ENCODE results near the gene MRPS9. TPM values are rescaled to one million over a fixed set of nuclear protein-coding genes. Genes with fewer than 3 reads are reported as not detected.
A peak's percentile ranks its signal among the peaks of the same experiment; 100 is the strongest.

MRPS9 gene
- 30.9 TPM for polyA plus RNA-seq (2012; ENCODE audit: low read depth, missing spikeins)

- FAIRE-seq (peak; percentile 99), DNase-seq (ENCODE audit: insufficient read length, low spot score) (peak; percentile 85)
- peak; percentile 9 for TF ChIP-seq PAX5 (IDR thresholded peaks at IDR 0.05; ENCODE audit: insufficient read depth, low read length, severe bottlenecking)
- peak; percentile 88 for TF ChIP-seq POLR2A (IDR thresholded peaks at IDR 0.05; ENCODE audit: low read depth, low read length)
- peak; percentile 78 for TF ChIP-seq TAF1 (IDR thresholded peaks at IDR 0.05; ENCODE audit: low read depth, low read length)
- TF ChIP-seq POLR2AphosphoS5 (IDR thresholded peaks at IDR 0.05; ENCODE audit: low read depth, low read length): peak; percentile 68; the same call in 1 of the 2 replicates
- TF ChIP-seq SPI1 (IDR thresholded peaks at IDR 0.05; ENCODE audit: low read depth, low read length): no peak
- TF ChIP-seq POU2F2 (IDR thresholded peaks at IDR 0.05; ENCODE audit: low read depth, low read length): no peak
Measured at GRCh38 chr2:105037572-105038382, at the start of gene MRPS9. MRPS9 (plus strand) TSS chr2:105038069; CDS start chr2:105038093, 24 bp downstream.

GRCh38 chr2:105005181-105005951 is 32.5 kb upstream of the MRPS9 start:
- TF ChIP-seq PAX5 (IDR thresholded peaks at IDR 0.05; ENCODE audit: insufficient read depth, low read length, severe bottlenecking) (no peak), SPI1 (IDR thresholded peaks at IDR 0.05; ENCODE audit: low read depth, low read length) (no peak), POU2F2 (IDR thresholded peaks at IDR 0.05; ENCODE audit: low read depth, low read length) (no peak), POLR2A (IDR thresholded peaks at IDR 0.05; ENCODE audit: low read depth, low read length) (no peak), TAF1 (IDR thresholded peaks at IDR 0.05; ENCODE audit: low read depth, low read length) (no peak), POLR2AphosphoS5 (IDR thresholded peaks at IDR 0.05; ENCODE audit: low read depth, low read length) (no peak)
- no peak for DNase-seq (ENCODE audit: insufficient read length, low spot score)
- no peak for FAIRE-seq

DNA sequence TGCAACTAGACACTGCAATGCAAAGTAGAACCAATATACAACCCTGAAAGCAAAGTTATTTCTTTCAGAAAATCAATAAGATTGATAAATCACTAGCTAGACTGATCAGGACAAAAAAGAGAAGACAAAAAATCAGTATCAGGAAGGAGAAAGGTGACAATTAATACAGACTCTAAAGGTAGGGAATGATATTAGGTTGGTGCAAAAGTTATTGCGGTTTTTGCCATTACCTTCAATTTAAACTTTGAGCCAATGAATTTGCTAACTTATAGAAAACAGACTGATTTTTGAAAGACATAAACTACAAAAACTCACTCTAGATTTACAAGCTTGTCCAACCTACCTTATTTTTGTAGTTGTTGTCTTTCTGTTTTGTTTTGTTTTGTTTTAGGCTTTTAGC is 30.5 kb upstream of the MRPS9 start:
- TF ChIP-seq POU2F2 (IDR thresholded peaks at IDR 0.05; ENCODE audit: low read depth, low read length) (no peak), SPI1 (IDR thresholded peaks at IDR 0.05; ENCODE audit: low read depth, low read length) (no peak), POLR2A (IDR thresholded peaks at IDR 0.05; ENCODE audit: low read depth, low read length) (no peak), POLR2AphosphoS5 (IDR thresholded peaks at IDR 0.05; ENCODE audit: low read depth, low read length) (no peak), PAX5 (IDR thresholded peaks at IDR 0.05; ENCODE audit: insufficient read depth, low read length, severe bottlenecking) (no peak), TAF1 (IDR thresholded peaks at IDR 0.05; ENCODE audit: low read depth, low read length) (no peak)
- DNase-seq (ENCODE audit: insufficient read length, low spot score) (no peak), FAIRE-seq (no peak)

DNA sequence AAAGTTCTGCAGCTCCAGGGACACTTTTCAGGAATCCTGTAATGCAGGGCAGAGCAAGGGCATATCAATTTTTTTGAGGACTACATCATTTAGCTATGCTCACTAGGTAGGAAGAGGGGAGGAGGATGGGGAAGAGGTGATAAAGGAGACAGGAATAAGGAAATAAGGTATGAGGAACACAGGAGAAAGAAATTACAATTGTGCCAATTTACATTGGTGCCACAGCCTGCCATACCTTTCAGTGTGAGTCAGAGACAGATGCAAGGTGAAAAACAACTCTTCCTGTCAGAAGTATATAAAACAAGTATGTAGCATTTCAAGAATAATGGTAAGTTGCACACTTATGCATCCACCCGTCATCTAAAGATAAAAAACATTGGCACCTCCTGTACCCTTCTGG is 5.4 kb upstream of the MRPS9 start:
- DNase-seq (ENCODE audit: insufficient read length, low spot score) (no peak), FAIRE-seq (no peak)
- TF ChIP-seq PAX5 (IDR thresholded peaks at IDR 0.05; ENCODE audit: insufficient read depth, low read length, severe bottlenecking) (no peak), POU2F2 (IDR thresholded peaks at IDR 0.05; ENCODE audit: low read depth, low read length) (no peak)

DNA sequence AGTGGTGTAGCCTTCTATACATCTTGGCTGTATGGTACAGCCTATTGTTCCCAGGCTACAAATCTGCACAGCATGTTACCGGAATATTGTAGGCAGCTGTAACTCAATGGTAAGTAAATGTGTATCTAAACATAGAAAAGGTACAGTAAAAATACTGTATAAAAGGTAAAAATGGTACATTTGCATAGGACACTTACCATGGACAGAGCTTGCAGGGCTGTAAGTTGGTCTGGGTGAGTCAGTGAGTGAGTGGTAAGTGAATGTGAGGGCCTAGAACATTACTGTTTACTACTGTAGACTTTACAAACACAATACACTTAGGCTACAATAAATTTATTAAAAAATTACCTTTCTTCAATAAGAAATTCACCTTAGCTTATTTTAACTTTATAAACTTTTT is 3.7 kb upstream of the MRPS9 start:
- DNase-seq (ENCODE audit: insufficient read length, low spot score) (no peak), FAIRE-seq (no peak)
- TF ChIP-seq POLR2AphosphoS5 (IDR thresholded peaks at IDR 0.05; ENCODE audit: low read depth, low read length) (no peak), SPI1 (IDR thresholded peaks at IDR 0.05; ENCODE audit: low read depth, low read length) (no peak), POLR2A (IDR thresholded peaks at IDR 0.05; ENCODE audit: low read depth, low read length) (no peak), TAF1 (IDR thresholded peaks at IDR 0.05; ENCODE audit: low read depth, low read length) (no peak), POU2F2 (IDR thresholded peaks at IDR 0.05; ENCODE audit: low read depth, low read length) (no peak), PAX5 (IDR thresholded peaks at IDR 0.05; ENCODE audit: insufficient read depth, low read length, severe bottlenecking) (no peak)

DNA sequence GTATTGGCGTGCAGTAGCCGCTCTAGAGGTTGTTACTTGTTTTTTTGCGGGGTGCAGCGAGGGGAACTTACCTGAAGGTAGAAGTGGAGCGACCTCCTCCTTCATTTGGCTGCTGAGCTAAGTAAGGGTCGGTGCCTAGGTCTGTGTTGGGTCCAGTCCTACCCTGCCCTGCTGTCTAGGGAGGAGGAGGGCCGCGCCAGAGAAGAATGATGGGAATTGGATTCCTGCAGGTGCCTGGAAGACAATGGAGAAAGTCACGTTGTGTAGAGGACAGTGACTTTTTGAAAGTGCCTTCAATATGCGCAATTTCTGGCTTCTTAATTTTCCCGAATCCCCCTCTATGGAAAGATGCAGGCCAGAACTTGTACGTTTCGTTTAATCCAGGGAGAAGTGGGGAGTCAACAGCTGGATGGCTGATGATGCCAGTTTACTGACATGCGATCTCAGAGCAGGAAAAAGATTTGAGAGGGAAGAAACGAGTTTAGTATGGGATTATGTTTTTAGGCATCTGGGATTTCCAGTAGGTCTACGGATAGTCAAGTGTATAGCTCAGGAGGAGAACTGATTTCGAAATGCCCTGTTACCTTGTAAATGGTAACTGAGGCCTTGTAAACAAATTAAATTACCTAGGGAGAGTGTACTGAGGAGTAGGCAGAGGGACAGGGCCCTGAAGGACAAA is 653 bp downstream of the MRPS9 start:
- DNase-seq (ENCODE audit: insufficient read length, low spot score): no peak
- no peak for FAIRE-seq
- no peak for TF ChIP-seq PAX5 (IDR thresholded peaks at IDR 0.05; ENCODE audit: insufficient read depth, low read length, severe bottlenecking)
- no peak for TF ChIP-seq POLR2AphosphoS5 (IDR thresholded peaks at IDR 0.05; ENCODE audit: low read depth, low read length)
- TF ChIP-seq POU2F2 (IDR thresholded peaks at IDR 0.05; ENCODE audit: low read depth, low read length): no peak
- no peak for TF ChIP-seq SPI1 (IDR thresholded peaks at IDR 0.05; ENCODE audit: low read depth, low read length)
- TF ChIP-seq POLR2A (IDR thresholded peaks at IDR 0.05; ENCODE audit: low read depth, low read length): no peak

GRCh38 chr2:105039559-105039958 is 1.7 kb downstream of the MRPS9 start:
- no peak for FAIRE-seq
- DNase-seq (ENCODE audit: insufficient read length, low spot score): no peak

DNA sequence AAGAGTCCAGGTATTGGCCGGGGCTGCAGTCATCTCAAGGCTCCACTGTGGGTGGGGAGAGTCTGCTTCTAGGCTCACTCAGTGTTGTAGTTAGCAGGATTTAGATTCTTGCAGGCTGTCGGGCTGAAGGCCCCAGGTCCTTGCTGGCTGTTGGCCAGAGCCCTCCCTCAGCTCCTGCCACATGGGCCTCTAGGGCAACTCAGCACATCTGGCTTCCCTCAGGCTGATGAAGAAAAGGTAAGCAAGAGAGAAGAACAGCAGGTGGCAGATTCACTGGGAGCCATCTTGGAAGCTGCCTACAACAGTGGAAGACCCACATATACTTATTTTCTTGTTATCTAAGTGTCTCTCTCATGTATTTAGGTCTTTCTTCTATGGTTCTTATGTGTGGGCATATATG is 4.3 kb downstream of the MRPS9 start:
- TF ChIP-seq SPI1 (IDR thresholded peaks at IDR 0.05; ENCODE audit: low read depth, low read length) (no peak), PAX5 (IDR thresholded peaks at IDR 0.05; ENCODE audit: insufficient read depth, low read length, severe bottlenecking) (no peak), POLR2AphosphoS5 (IDR thresholded peaks at IDR 0.05; ENCODE audit: low read depth, low read length) (no peak), POLR2A (IDR thresholded peaks at IDR 0.05; ENCODE audit: low read depth, low read length) (no peak), POU2F2 (IDR thresholded peaks at IDR 0.05; ENCODE audit: low read depth, low read length) (no peak), TAF1 (IDR thresholded peaks at IDR 0.05; ENCODE audit: low read depth, low read length) (no peak)
- no peak for FAIRE-seq
- DNase-seq (ENCODE audit: insufficient read length, low spot score): no peak

More at GRCh38 chr2:105039559-105039958, 1.7 kb downstream of the MRPS9 start:
- TF ChIP-seq SPI1 (IDR thresholded peaks at IDR 0.05; ENCODE audit: low read depth, low read length) (no peak), POU2F2 (IDR thresholded peaks at IDR 0.05; ENCODE audit: low read depth, low read length) (no peak), TAF1 (IDR thresholded peaks at IDR 0.05; ENCODE audit: low read depth, low read length) (no peak), POLR2A (IDR thresholded peaks at IDR 0.05; ENCODE audit: low read depth, low read length) (no peak), POLR2AphosphoS5 (IDR thresholded peaks at IDR 0.05; ENCODE audit: low read depth, low read length) (no peak), PAX5 (IDR thresholded peaks at IDR 0.05; ENCODE audit: insufficient read depth, low read length, severe bottlenecking) (no peak)

DNA sequence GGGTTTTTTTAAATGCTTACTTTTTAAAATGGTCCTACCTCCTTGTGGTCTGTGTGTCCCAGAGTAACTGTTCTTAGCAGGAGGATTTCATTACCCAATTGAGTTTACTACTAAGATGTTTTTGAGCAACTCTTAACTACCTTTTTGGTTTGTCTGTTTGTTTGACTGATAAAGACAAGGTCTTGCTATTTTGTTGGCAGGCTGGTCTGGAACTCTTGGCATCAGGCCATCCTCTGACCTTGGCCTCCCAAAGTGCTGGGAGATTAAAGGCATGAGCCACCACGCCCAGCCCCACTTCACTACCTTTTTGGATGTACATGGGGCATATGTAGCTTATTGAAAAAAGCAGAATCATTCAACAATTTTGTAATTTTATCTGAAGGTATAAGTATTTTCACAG is 14.9 kb downstream of the MRPS9 start:
- FAIRE-seq (no peak), DNase-seq (ENCODE audit: insufficient read length, low spot score) (no peak)
- TF ChIP-seq PAX5 (IDR thresholded peaks at IDR 0.05; ENCODE audit: insufficient read depth, low read length, severe bottlenecking): no peak
- no peak for TF ChIP-seq POLR2AphosphoS5 (IDR thresholded peaks at IDR 0.05; ENCODE audit: low read depth, low read length)
- TF ChIP-seq TAF1 (IDR thresholded peaks at IDR 0.05; ENCODE audit: low read depth, low read length): no peak
- no peak for TF ChIP-seq POU2F2 (IDR thresholded peaks at IDR 0.05; ENCODE audit: low read depth, low read length)
- TF ChIP-seq SPI1 (IDR thresholded peaks at IDR 0.05; ENCODE audit: low read depth, low read length): no peak

Data from GM12891 (cell line).